HG02938 (cell line): ENCODE data around the gene SRP72.
A peak's percentile ranks its signal among the peaks of the same experiment; 100 is the strongest.
"Not testable (repeated sequence)": the region's sequence is repeated elsewhere in the genome, so short reads cannot be mapped to it uniquely, and the experiment has no call there.

ENCODE experiments used
- ATAC-seq: cut with Tn5 transposase; IDR thresholded peaks from one replicate; pipeline ENCODE4 v1.9.1; 2021; ENCODE audit warnings: mild to moderate bottlenecking, moderate library complexity; ENCODE audit not compliant: unreplicated experiment

Gene SRP72

GRCh38 chr4:56465599-56466295 is 1.7 kb upstream of the SRP72 start:
- ATAC-seq, result no peak

DNA sequence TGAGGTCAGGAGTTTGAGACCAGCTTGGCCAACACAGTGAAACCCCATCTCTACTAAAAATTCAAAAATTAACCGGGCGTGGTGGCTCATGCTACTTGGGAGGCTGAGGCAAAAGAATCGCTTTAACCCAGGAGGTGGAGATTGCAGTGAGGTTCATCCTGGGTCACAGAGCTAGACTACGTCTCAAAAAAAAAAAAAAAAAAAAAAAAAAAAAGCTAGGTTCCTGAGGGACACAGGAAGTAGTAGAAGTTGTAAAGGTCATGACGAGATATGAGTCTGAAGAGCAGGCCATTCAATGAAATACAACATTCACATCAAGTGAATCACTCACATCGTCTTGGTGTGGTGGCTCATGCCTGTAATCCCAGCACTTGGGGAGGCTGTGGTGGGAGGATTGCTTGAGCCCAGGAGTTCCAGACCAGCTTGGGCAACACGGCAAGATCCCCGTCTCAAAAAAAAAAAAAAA is 1.1 kb upstream of the SRP72 start:
- ATAC-seq, result not testable (repeated sequence)

DNA sequence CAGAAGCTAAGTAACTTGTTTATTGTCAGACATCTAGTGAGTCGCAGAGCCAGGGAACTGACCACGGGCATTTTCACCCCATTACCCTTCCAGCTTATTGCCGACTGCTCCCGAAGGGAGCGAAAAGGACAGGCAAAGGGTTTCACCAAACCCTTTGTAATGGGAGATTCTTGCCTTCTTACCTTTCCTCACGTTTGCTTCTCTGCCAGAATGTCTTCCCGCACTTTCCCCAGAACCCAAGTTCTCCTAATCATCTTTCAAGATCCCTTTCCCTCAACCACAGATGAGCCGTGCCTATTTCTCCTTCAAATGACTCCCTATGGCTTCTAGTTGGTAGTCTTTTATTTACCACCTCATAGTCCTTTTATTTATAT is 520 bp upstream of the SRP72 start:
- ATAC-seq, result no peak

- peak; percentile 37 for ATAC-seq
Observed at GRCh38 chr4:56468097-56468422, 643 bp downstream of the SRP72 start.

GRCh38 chr4:56469489-56470210 is 2.2 kb downstream of the SRP72 start:
- no peak for ATAC-seq

DNA sequence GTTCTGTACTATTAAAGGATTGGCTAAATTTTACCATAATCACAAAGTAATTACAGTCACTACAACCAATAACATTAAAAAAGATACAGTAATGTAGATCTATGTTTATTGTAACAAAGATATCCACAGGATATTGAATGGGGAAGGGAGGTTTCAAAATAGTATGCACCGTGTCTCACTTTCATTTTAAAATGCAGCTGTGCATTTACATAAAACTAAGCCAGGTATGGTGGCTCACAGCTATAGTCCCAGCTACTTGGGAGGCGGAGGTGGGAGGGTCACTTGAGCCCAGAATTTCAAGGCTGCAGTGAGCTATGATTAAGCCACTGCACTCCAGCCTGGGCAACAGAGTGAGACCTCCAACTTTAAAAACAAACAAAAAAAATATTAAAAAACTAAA is 8.5 kb downstream of the SRP72 start:
- ATAC-seq, result peak; percentile 84

- no peak for ATAC-seq
Observed at GRCh38 chr4:56477192-56477702, 9.8 kb downstream of the SRP72 start.

- ATAC-seq, result no peak
Observed at GRCh38 chr4:56480691-56481090, 13.3 kb downstream of the SRP72 start.

DNA sequence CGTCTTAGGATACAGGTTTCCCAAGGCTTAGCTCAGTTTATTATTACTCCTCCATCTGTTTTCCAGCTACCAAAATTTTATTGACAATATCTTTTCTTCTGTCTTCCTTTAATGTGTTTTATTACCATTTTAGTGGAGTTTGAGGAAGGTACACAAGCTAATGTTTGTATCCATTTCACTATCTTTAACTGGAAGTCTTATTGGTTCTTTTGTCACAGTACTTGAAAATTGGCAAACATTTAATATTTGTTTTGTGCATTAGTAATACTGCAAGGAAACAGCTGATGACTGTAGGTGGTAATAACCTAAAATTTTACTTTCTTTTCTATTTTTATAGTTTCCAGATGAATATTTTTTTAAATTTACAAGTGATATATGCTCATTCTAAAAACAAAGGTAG is 28.8 kb downstream of the SRP72 start:
- no peak for ATAC-seq

DNA sequence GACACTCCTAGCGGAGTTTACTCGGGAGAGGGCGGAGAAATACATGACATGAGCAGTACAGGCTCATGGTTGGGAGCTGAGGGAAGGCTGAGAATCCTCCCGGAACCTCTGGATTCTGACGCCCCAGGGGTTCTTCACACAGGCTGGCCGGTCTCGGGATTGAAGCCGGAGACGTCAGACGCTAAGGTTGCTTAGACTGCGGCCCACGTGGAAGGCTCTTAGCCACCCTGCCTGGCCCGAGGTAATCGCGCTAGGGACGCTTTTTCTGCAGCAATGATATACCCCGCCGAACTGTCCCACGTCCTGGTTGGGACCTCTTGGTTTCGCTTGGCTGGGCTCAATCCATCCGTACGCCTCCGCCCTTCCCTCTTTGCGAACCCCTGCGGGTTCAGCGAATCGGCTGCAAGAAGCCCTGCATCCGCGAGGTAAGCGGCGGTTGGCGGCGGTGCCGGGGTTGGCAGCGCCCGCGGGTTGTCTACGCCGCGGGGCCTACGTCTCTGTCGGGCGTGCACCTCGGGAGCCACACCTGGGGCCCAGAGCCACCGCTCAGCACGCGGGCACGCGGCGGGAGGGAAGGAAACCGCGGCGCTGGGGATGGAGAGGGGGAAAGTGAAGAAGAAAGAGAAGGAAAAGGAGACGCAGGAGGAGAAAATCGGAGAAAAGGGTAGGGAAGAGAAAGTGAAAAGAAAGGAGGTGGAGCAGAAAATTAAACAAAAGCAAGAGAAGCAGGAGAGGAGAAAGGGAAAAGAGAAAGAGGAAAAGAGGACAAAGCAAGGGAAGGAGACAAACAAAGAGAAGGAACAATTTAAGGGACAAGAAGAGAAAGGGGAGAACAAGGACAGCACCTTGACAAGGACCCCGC is 38.1 kb downstream of the SRP72 start, which contains the start of gene ARL9:
TSS of gene ARL9 (plus strand) at position 523 of the 862 bp plus-strand sequence. CDS start at position 595, 72 bp downstream.
- ATAC-seq, result peak; percentile 44

DNA sequence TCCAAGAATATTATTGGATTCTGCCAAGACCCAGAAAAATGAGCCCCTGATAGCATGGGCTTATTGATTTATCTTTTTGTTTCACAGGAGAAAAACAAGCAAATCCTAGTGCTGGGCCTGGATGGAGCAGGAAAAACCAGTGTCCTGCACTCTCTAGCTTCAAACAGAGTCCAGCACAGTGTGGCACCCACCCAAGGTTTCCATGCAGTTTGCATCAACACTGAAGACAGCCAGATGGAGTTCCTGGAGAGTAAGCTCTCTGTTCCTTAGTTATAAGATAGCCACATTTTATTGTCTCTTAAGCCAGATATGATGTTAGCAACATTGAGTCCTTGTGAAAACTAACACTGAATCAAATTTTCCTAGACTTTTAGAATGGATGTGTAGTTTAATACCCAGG is 43.7 kb downstream of the SRP72 start:
- no peak for ATAC-seq

- ATAC-seq, result no peak
Observed at GRCh38 chr4:56512166-56512565, 44.7 kb downstream of the SRP72 start.

DNA sequence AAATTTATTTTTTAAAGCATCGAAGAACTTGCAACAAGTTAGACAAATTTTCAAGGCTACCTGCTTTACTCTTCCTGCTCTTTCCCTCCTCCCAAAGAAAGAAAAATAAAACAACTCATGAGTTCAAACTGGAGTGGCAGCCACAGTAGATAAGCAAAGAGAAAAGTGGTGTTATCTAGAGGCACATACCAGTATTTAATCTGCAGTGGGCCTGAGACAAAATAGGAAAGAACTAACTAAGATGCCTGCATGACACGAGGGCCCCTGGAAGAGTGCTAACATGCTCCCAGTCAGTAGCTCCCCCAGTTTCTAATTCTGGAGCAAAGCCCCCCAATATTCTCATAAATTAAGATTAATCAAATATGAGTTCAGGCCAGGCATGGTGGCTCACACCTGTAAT is 46.1 kb downstream of the SRP72 start:
- no peak for ATAC-seq

DNA sequence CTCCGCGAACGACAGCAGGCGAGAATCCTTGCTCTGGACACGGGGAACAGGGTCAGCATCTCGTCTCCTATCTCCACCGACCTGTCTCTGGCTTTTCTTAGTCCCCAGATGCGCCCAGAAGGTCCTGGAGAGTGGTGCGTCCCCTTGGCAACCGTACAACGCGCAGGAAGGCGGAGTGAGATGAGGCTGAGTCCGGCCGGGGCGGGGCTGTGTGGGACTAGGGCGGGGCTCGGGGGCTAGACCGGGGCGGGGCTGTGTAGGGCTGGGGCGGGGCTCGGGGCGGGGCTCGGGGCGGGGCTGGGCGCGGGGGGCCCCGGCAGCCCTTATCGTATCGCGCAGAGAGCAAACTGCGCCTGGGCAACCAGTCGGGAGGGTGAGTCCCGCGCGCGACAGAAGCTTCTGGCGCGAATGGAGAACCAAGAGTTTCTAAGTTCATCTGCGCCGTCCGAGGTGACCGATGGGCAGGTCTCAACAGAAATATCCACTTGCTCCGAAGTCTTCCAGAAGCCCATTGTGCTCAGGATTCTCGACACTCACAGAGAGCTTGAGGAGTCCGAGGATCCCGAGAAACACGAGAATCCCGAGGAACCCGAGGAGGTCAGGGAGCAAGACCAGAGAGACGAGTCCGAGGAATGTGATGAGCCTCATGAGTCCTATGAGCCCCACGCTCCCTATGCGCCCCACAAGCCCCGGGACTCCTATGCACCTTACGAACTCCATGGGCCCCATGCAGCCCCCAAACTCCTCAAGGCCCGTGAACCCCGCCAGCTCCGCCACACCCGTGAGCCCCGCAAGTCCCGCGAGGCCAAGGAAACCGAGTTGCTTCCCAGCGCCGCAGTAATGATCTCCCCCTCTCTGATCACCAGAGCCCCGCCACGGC is 63.1 kb downstream of the SRP72 start:
- peak; percentile 93 for ATAC-seq

DNA sequence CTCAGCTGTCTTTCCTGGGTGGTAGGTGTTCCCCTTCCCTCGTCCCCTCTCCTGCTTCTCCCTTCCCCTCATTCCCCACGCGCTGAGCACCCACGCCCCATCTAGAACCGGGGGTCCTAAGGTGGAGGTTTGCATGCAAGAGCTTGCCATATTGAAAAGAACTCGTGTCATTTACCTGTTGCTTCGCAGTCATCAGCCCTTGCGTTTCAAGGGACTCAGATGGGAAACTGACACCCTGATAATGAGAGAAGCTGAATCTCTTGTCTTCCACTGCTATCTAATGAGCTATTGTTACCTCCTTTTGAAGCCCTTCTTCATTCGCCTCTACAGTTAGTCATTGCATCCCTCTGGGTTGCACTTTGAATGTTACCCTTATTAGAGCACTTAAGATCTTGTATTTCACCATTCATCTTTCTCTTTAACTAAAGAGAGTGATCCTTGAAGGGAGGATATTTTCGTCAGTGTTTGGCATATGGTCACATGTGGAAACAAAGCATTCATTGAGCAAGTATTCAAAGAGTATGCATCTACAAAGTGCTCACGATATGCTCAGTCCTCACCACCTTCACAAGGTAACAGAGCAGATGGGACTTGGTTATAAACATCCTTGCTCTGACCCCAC is 63.8 kb downstream of the SRP72 start:
- no peak for ATAC-seq

- ATAC-seq, result no peak
Observed at GRCh38 chr4:56531823-56532222, 64.4 kb downstream of the SRP72 start.

- ATAC-seq, result no peak
Observed at GRCh38 chr4:56532239-56532638, 64.8 kb downstream of the SRP72 start.

DNA sequence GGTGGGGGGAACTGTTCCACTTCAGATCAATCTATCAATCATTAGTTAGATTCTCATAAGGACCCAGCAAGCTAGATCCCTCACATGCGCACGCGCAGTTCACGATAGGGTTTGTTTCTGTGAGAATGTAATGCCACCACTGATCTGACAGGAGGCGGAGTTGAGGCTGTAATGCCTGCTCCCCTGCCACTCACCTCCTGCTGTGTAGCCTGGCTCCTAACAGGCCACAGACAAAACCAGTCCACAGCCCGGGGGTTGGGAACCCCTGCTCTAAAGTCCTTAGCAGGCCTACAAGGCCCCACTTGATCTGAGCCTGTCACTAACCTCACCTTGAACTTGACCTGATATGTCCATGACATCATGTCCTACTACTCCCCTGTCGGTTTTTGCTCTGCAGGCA is 68.5 kb downstream of the SRP72 start:
- no peak for ATAC-seq

DNA sequence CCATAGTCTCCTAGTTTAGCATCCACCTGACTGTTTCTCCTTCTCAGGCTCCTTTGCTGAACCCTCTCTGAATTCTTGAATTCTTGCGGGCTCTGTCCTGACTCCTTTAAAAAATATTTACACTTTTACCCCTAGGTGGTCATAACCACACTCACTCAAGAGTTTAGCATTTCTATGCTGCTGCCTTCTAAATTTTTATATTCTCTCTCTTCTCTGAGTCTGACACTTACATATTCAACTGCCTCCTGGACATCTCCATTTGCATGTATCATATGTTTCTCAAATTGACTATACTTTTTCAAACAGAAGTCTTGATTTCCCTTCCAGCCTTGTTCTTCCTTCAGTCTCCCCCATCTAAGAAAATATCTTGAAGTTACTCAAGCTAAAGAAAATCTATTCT is 69.7 kb downstream of the SRP72 start:
- no peak for ATAC-seq

DNA sequence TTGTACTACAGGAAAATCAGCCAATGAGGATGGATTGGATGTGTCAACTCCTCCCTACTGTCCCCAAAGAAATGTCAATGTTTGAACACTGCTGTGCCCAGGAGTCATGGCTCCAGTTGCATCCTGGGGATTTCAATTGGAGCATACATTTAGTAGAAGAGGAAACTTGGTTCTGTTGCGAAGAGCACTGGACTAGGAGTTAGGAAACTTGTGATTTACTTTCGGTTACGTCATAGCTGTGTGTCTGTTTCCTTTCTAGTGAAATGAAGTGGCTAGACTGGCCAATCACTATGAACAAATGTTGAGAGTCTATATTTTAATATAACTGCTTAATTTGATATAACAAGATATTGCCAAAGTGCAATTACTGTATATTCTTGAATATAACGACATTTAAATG is 73.4 kb downstream of the SRP72 start:
- ATAC-seq, result no peak
